Embryonic facial prominence (tissue), 1 donor: ENCODE results near the gene DEXI.
"Not testable (repeated sequence)": the region's sequence is repeated elsewhere in the genome, so short reads cannot be mapped to it uniquely, and the experiment has no call there.

ENCODE experiments used
- DNase-seq: peaks from one replicate; pipeline ENCODE4 v3.0.0-alpha.2; 2016; ENCODE audit errors: extremely low spot score

DEXI gene

DNA sequence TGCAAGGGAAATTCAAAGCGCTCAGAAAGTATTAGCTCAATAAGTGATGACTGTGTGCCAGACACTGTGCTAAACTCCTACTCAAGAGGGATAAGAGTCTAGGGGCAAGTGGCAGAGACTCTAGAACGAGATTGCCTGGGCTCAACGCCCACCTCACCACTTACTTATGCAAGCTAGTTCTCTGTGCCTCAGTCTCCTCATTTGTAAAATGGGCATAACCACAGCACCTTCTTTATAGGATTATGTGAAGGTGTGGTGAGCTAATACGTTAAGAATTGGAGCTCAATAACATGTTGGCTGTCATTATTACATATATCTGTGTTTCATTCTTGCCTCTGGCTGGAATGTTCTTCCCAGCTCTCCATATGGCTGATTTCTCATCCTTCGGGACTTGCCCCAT lies 15.4 kb downstream of the DEXI start:
- DNase-seq = no peak

- DNase-seq = no peak
Observed at GRCh38 chr16:10926094-10926493, 16.2 kb downstream of the DEXI start.

DNA sequence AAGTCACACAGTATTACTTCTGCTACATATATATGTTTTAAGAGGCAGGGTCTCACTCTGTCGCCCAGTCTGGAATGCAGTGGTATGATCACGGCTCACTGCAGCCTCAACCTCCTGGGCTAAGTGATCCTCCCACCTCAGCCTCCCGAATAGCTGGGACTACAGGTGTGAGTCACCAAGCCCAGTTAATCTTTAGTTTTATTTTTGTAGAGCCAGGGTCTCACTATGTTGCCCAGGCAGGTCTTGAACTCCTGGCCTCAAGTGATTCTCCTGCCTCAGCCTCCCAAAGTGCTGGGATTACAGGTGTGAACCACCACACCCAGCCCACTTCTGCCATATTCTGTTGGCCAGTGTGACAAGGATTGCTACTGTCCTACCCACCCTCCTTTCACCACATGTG lies 17.0 kb downstream of the DEXI start:
- not testable (repeated sequence) for DNase-seq

GRCh38 chr16:10923650-10924214 lies 18.5 kb downstream of the DEXI start:
- no peak for DNase-seq

- no peak for DNase-seq
Observed at GRCh38 chr16:10923146-10923649, 19.1 kb downstream of the DEXI start.

- DNase-seq = no peak
Observed at GRCh38 chr16:10922328-10923145, 19.7 kb downstream of the DEXI start.

GRCh38 chr16:10921536-10922327 lies 20.5 kb downstream of the DEXI start:
- DNase-seq = no peak

- no peak for DNase-seq
Observed at GRCh38 chr16:10920726-10921427, 21.4 kb downstream of the DEXI start.

DNA sequence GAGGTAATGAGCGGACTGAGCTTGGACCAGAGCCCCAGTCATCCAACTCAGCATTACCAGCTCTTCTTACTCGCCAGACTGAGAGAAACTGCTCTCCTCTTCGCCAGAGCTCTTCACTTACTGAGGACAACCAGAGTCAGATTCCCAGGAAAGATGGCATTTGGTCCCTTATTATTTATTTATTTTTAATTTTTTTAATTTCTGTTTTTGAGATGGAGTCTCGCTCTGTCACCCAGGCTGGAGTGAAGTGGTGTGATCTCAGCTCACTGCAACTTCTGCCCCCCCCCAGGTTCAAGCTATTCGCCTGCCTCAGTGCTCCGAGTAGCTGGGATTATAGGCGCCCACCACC lies 23.3 kb downstream of the DEXI start:
- DNase-seq = no peak

DNA sequence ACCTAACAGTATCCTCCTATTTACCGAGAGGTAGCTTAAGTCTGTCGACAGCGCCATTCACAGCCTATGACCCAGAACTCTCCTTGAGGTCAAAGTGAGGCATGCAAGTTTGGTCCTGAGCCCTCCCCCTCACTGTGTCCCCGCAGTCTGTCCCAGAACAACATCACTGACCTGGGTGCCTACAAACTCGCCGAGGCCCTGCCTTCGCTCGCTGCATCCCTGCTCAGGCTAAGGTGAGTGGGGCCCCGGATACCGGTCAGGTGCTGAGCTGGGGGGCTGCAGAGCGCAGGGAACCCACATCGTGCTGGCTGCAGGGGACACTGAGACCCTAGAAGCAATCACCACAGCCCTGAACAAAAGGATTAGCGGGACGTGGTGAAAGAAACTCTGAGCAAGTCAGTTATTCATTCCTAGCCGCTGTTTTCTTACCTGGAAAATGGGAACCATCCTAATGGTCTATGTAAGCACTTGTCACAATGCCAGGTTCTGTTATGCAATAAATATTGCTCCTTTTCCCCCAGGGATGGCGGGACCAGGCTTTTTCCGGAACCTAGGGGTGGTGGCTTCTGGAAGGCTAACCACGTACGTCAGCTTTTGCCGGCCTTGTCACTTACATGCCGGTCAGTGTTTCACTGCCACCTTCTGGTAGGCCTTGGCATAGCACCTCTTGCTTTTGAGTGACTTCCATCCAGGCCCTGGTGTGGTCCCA lies 23.8 kb downstream of the DEXI start:
- peak; percentile 32 for DNase-seq

- no peak for DNase-seq
Observed at GRCh38 chr16:10916534-10916933, 25.7 kb downstream of the DEXI start.

- no peak for DNase-seq
Observed at GRCh38 chr16:10911267-10911666, 31.0 kb downstream of the DEXI start.

- DNase-seq = no peak
Observed at GRCh38 chr16:10907757-10908045, 34.6 kb downstream of the DEXI start.

GRCh38 chr16:10906914-10907756 lies 35.1 kb downstream of the DEXI start:
- DNase-seq = no peak

GRCh38 chr16:10906482-10906881 lies 35.8 kb downstream of the DEXI start:
- no peak for DNase-seq

- DNase-seq = no peak
Observed at GRCh38 chr16:10902999-10903398, 39.3 kb downstream of the DEXI start.

DNA sequence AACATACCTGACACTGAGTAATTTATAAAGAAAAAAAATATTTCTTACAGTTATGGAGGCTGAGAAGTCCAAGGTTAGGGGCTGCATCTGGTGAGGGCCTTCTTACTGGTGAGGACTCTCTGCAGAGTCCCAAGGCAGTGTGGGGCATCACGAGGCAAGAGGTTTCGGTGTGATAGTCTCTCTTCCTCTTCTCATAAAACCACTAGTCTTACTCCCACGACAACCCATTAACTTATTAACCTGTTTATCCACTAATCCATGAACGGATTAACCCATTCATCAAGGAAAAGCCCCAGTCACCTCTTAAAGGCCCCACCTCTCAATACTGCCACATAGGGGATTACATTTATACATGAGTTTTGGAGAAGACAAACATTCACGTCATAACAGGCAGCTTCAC lies 45.1 kb downstream of the DEXI start:
- DNase-seq = no peak

GRCh38 chr16:10896723-10897122 lies 45.5 kb downstream of the DEXI start:
- DNase-seq = no peak

DNA sequence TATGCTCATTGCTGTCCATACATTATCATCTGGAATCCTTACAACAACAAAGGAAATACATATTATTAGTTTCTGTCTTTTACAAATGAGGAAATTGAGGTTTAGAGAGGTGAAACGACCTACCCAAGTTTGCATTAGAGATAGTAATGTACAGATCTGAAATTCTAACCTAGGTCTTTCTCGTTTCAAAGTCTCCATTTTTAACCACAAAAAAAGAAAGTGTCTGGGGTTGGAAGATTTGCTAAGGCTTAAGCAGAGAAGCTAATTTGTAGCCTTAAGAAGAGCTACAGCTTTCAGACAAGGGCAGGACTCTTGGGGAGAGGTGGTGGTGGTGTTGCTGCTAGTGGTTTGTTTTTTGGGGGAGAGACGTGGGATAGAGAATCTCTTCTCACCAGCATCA lies 46.1 kb downstream of the DEXI start:
- no peak for DNase-seq

DNA sequence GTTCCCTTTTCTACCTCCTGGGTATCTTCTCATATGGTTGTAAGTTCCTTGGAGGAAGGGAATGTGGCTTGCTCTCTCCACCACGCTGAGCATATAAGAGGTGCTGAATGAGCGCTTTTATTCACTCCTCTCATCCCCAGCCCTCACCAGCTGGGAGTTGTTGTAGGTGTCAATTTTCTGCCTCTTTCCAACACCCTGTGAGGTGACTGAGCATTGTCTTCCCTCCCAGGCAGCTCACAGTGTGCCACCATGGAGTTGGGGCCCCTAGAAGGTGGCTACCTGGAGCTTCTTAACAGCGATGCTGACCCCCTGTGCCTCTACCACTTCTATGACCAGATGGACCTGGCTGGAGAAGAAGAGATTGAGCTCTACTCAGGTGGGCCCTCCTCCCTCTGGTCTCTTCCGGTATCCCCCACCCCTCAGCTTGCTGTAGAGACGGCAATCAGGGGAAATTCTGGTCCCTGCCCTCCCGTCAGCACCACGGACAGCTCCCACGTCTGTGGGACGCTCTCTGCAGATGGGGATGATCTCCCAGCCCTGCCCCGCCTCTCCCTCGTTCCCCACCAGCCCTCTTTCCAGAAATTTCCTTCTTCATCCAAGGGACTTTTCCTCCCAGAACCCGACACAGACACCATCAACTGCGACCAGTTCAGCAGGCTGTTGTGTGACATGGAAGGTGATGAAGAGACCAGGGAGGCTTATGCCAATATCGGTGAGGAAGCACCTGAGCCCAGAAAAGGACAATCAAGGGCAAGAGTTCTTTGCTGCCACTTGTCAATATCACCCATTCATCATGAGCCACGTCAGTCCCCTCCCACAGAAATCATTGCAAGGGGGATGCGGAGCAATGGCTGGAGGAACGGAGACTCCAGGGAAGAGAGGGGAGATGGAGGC lies 47.0 kb downstream of the DEXI start:
- DNase-seq = peak; percentile 18
